Common myeloid progenitor, CD34-positive (primary cell): Measurements from ENCODE around the gene CDK5R1.

Experiments
- CTCF ChIA-PET: fragments of 350-600 bp; sonication (Branson Sonifier 250); formaldehyde crosslinking; loops from one replicate; lab custom pipeline; 2021; ENCODE audit warnings: antibody characterized with exemption; lab: Charles Lee
- POLR2A ChIA-PET: fragments of 350-600 bp; sonication (Branson Sonifier 250); formaldehyde crosslinking; loops from one replicate; lab custom pipeline; 2021; ENCODE audit warnings: antibody characterized with exemption; lab: Charles Lee
- DNase-seq, 3 donors: peaks; one replicate each; pipeline versions ENCODE4 v3.0.0 to v3.0.0-alpha.2; 2013
- H3K27ac ChIP-seq, 2 experiments: 1 replicate in 1 of 2; 2 replicates in 1 of 2; pipeline ENCODE4 v1.7.0; 2013; ENCODE audit warnings: inconsistent platforms in 2 of 2, low read length in 2 of 2, mild to moderate bottlenecking in 2 of 2, low read depth in 1 of 2, moderate library complexity in 1 of 2; ENCODE audit not compliant: severe bottlenecking in 2 of 2, insufficient read depth in 1 of 2, poor library complexity in 1 of 2
- H3K27me3 ChIP-seq, 5 experiments: replicated peaks in 2 of 5; 1 replicate in 3 of 5; 2 replicates in 2 of 5; pipeline versions ENCODE4 v1.6.1 to v1.7.0; 2013; ENCODE audit warnings: low read length in 4 of 5, mild to moderate bottlenecking in 2 of 5, moderate library complexity in 2 of 5, inconsistent platforms in 1 of 5; ENCODE audit not compliant: insufficient read depth in 5 of 5, control insufficient read depth in 4 of 5
- H3K36me3 ChIP-seq, 4 experiments: 1 replicate in 2 of 4; 2 replicates in 2 of 4; pipeline versions ENCODE4 v1.6.1 to v1.7.0; 2013; ENCODE audit warnings: low read length in 3 of 4, control low read depth in 1 of 4, mild to moderate bottlenecking in 1 of 4; ENCODE audit not compliant: control insufficient read depth in 4 of 4, insufficient read depth in 4 of 4
- H3K4me1 ChIP-seq, 4 experiments: 1 replicate in 3 of 4; 2 replicates in 1 of 4; pipeline versions ENCODE4 v1.6.1 to v1.7.1; 2013; ENCODE audit warnings: low read length in 3 of 4, mild to moderate bottlenecking in 3 of 4, control low read depth in 1 of 4, inconsistent platforms in 1 of 4, moderate library complexity in 1 of 4; ENCODE audit not compliant: control insufficient read depth in 4 of 4, insufficient read depth in 4 of 4; ENCODE audit errors: control extremely low read depth in 1 of 4
- H3K4me3 ChIP-seq, 7 experiments: 1 replicate in 4 of 7; 2 replicates in 3 of 7; pipeline versions ENCODE4 v1.5.1 to v1.7.0; 2013; ENCODE audit warnings: mild to moderate bottlenecking in 7 of 7, low read length in 6 of 7, moderate library complexity in 6 of 7, inconsistent platforms in 2 of 7, low read depth in 2 of 7, control low read depth in 1 of 7; ENCODE audit not compliant: insufficient read depth in 4 of 7, control insufficient read depth in 1 of 7; ENCODE audit errors: extremely low read depth in 1 of 7
- H3K9me3 ChIP-seq, 5 experiments: 1 replicate in 4 of 5; 2 replicates in 1 of 5; pipeline versions ENCODE4 v1.6.1 to v1.7.1; 2013; ENCODE audit warnings: low read length in 4 of 5, mild to moderate bottlenecking in 2 of 5, inconsistent platforms in 1 of 5, low read depth in 1 of 5, moderate library complexity in 1 of 5; ENCODE audit not compliant: control insufficient read depth in 4 of 5, insufficient read depth in 2 of 5; ENCODE audit errors: control extremely low read depth in 1 of 5
- WGBS: methylation state at CpG from one replicate; pipeline ENCODE4 v1.1.5; 2013; ENCODE audit not compliant: insufficient coverage; 5-methylcytosine and 5-hydroxymethylcytosine counted together

Gene CDK5R1

GRCh38 chr17:32453370-32453769 is 33.4 kb upstream of the CDK5R1 start:
- H3K27ac ChIP-seq, result no peak overlapping the region
- POLR2A ChIA-PET, result no interaction called here

GRCh38 chr17:32458371-32458770 is 28.4 kb upstream of the CDK5R1 start:
- ChIA-PET CTCF (no interaction called here), POLR2A (no interaction called here)
- H3K27ac ChIP-seq, result no peak overlapping the region
- no peak for DNase-seq
- H3K36me3 ChIP-seq, result peaks cover 20 to 70% (median 55%) of the 10 kb centered on the region in 4 experiments
- H3K4me3 ChIP-seq, result no peak overlapping the region
- no peaks in the 10 kb centered on the region for H3K27me3 ChIP-seq
- no peaks in the 10 kb centered on the region for H3K4me1 ChIP-seq
- no peaks in the 10 kb centered on the region for H3K9me3 ChIP-seq

More at GRCh38 chr17:32453370-32453769, 33.4 kb upstream of the CDK5R1 start:
- no peaks in the 10 kb centered on the region for H3K4me1 ChIP-seq
- DNase-seq, result no peak
- 100% methylated on average over 1 of the region's 2 CpGs for WGBS
- no peak overlapping the region for H3K4me3 ChIP-seq
- no peaks in the 10 kb centered on the region for H3K9me3 ChIP-seq
- H3K36me3 ChIP-seq, result peaks cover 22 to 80% (median 57%) of the 10 kb centered on the region in 4 experiments
- CTCF ChIA-PET, result interaction anchor here (2.7 kb wide), 1 partner anchor 9 kb away, joined by 17 read pairs; no protein-coding TSS in a partner anchor
- no peaks in the 10 kb centered on the region for H3K27me3 ChIP-seq

GRCh38 chr17:32460054-32460453 is 26.7 kb upstream of the CDK5R1 start:
- DNase-seq, result no peak
- WGBS, result 100% methylated on average over 4 of the region's 4 CpGs
- Histone ChIP-seq H3K4me3 (no peak overlapping the region), H3K36me3 (peaks cover 19 to 69% (median 55%) of the 10 kb centered on the region in 4 experiments), H3K4me1 (no peaks in the 10 kb centered on the region), H3K27ac (no peak overlapping the region), H3K9me3 (no peaks in the 10 kb centered on the region), H3K27me3 (no peaks in the 10 kb centered on the region)
- ChIA-PET POLR2A (no interaction called here), CTCF (interaction anchor here (0.9 to 5.4 kb wide), 5 partner anchors 12 to 297 kb away, joined by 3 to 78 read pairs (median 9); partner anchors contain the start of gene PSMD11)

DNA sequence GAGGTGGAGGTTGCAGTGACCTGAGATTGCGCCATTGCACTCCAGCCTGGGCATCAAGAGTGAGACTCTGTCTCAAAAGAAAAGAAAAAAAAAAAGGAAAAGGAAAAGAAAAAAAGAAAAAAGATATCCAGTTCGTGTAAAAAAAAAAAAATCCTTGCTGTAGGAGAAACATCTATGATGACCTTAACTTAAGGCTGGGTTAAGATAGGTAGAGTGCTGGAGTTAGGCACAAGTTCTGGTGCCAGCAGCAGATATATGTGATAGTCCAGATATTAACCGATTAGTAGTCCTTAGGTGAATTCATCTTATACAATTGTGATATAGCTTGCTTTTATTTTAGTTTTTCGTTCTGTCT is 25.3 kb upstream of the CDK5R1 start:
- H3K4me1 ChIP-seq, result no peaks in the 10 kb centered on the region

GRCh38 chr17:32461853-32462617 is 24.8 kb upstream of the CDK5R1 start:
- ChIA-PET CTCF (interaction anchor here (0.7 to 5.4 kb wide), 16 partner anchors 8 to 415 kb away, joined by 3 to 78 read pairs (median 6); partner anchors contain the start of genes CDK5R1, MYO1D and PSMD11), POLR2A (no interaction called here)
- no peak overlapping the region for H3K27ac ChIP-seq
- H3K9me3 ChIP-seq, result no peaks in the 10 kb centered on the region
- peaks cover 17 to 74% (median 52%) of the 10 kb centered on the region in 4 experiments for H3K36me3 ChIP-seq
- H3K4me1 ChIP-seq, result no peaks in the 10 kb centered on the region
- H3K4me3 ChIP-seq, result no peak overlapping the region
- no peaks in the 10 kb centered on the region for H3K27me3 ChIP-seq
- peak; percentile 61 to 82 (median 79) for DNase-seq
- no CpG with 5 or more reads among the region's 1 CpG for WGBS

More for the DNA sequence above, 25.3 kb upstream of the CDK5R1 start:
- no peaks in the 10 kb centered on the region for H3K27me3 ChIP-seq
- no peak overlapping the region for H3K27ac ChIP-seq
- H3K36me3 ChIP-seq, result peaks cover 17 to 74% (median 52%) of the 10 kb centered on the region in 4 experiments
- CTCF ChIA-PET, result interaction anchor here (0.8 to 5.4 kb wide), 13 partner anchors 7 to 299 kb away, joined by 3 to 78 read pairs (median 9); partner anchors contain the start of genes CDK5R1 and PSMD11
- no peak for DNase-seq
- WGBS, result 46% methylated on average over 2 of the region's 4 CpGs
- POLR2A ChIA-PET, result interaction anchor here (0.7 kb wide), 1 partner anchor 91 kb away, joined by 4 read pairs; no protein-coding TSS in a partner anchor
- no peaks in the 10 kb centered on the region for H3K9me3 ChIP-seq
- no peak overlapping the region for H3K4me3 ChIP-seq

- no peak for DNase-seq
- no CpG with 5 or more reads among the region's 3 CpGs for WGBS
- H3K27me3 ChIP-seq, result no peaks in the 10 kb centered on the region
- H3K27ac ChIP-seq, result no peak overlapping the region
- CTCF ChIA-PET, result interaction anchor here (0.7 to 5.4 kb wide), 14 partner anchors 9 to 315 kb away, joined by 3 to 78 read pairs (median 6); partner anchors contain the start of genes CDK5R1 and PSMD11
- POLR2A ChIA-PET, result no interaction called here
- H3K9me3 ChIP-seq, result no peaks in the 10 kb centered on the region
- H3K36me3 ChIP-seq, result peaks cover 19 to 70% (median 53%) of the 10 kb centered on the region in 4 experiments
- no peak overlapping the region for H3K4me3 ChIP-seq
- no peaks in the 10 kb centered on the region for H3K4me1 ChIP-seq
Measured at GRCh38 chr17:32463304-32463703, 23.5 kb upstream of the CDK5R1 start.

GRCh38 chr17:32464374-32464773 is 22.4 kb upstream of the CDK5R1 start:
- H3K36me3 ChIP-seq, result peaks cover 17 to 73% (median 56%) of the 10 kb centered on the region in 4 experiments
- POLR2A ChIA-PET, result interaction anchor here (0.6 kb wide), 1 partner anchor 23 kb away, joined by 4 read pairs; no protein-coding TSS in a partner anchor
- no CpG with 5 or more reads among the region's 1 CpG for WGBS

More at GRCh38 chr17:32464374-32464773, 22.4 kb upstream of the CDK5R1 start:
- Histone ChIP-seq H3K27me3 (no peaks in the 10 kb centered on the region), H3K4me3 (no peak overlapping the region), H3K4me1 (no peaks in the 10 kb centered on the region), H3K27ac (no peak overlapping the region), H3K9me3 (no peaks in the 10 kb centered on the region)
- DNase-seq, result no peak
- CTCF ChIA-PET, result interaction anchor here (0.8 to 5.4 kb wide), 4 partner anchors 9 to 289 kb away, joined by 3 to 78 read pairs (median 28); partner anchors contain the start of gene PSMD11
